ENCODE results near the gene CXCR2.

DNA sequence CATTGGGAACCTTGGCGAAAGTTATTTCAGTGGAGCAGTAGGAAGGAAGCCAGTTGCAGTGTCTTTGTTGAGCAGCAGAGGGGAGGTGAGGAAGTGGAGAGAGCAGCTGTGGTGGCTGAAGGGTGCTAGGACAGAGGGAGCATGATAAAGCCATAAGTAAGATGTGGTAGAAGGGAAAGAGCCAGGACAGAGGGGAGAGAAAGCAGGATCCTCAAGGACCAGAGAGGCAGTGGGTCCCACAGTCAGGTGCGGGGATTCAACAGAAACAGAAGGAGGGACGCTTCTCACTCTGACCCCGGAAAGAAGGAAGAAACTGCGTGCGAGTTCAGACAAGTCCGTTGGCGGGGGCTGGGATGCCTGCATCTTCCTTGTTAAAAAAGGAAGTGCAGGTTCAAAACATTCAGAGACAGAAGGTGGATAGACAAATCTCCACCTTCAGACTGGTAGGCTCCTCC lies at the start of gene CXCR2:
- TF ChIP-seq CTCF (IDR thresholded peaks at IDR 0.05; ENCODE audit: low read depth, low read length, missing input control) (no peak), YY1 (IDR thresholded peaks at IDR 0.05) (no peak), SP1 (IDR thresholded peaks at IDR 0.05) (no peak), REST (IDR thresholded peaks at IDR 0.05) (no peak), TAF1 (conservative IDR thresholded peaks at IDR 0.05) (no peak), RAD21 (IDR thresholded peaks at IDR 0.05) (no peak)
- TF ChIP-seq, protein P1, sequence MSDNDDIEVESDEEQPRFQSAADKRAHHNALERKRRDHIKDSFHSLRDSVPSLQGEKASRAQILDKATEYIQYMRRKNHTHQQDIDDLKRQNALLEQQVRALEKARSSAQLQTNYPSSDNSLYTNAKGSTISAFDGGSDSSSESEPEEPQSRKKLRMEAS (IDR thresholded peaks at IDR 0.05): no peak
- TF ChIP-seq, protein P2, sequence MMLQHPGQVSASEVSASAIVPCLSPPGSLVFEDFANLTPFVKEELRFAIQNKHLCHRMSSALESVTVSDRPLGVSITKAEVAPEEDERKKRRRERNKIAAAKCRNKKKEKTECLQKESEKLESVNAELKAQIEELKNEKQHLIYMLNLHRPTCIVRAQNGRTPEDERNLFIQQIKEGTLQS (IDR thresholded peaks at IDR 0.05): no peak
- TF ChIP-seq, protein P3, sequence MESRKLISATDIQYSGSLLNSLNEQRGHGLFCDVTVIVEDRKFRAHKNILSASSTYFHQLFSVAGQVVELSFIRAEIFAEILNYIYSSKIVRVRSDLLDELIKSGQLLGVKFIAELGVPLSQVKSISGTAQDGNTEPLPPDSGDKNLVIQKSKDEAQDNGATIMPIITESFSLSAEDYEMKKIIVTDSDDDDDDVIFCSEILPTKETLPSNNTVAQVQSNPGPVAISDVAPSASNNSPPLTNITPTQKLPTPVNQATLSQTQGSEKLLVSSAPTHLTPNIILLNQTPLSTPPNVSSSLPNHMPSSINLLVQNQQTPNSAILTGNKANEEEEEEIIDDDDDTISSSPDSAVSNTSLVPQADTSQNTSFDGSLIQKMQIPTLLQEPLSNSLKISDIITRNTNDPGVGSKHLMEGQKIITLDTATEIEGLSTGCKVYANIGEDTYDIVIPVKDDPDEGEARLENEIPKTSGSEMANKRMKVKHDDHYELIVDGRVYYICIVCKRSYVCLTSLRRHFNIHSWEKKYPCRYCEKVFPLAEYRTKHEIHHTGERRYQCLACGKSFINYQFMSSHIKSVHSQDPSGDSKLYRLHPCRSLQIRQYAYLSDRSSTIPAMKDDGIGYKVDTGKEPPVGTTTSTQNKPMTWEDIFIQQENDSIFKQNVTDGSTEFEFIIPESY (IDR thresholded peaks at IDR 0.05): no peak
